8988T (cell line): ENCODE results near the gene ACSBG1.
"Not testable (repeated sequence)": the region's sequence is repeated elsewhere in the genome, so short reads cannot be mapped to it uniquely, and the experiment has no call there.

Experiments
- DNase-seq: peaks from one replicate; pipeline ENCODE4 v3.0.0; 2011

Gene ACSBG1

GRCh38 chr15:78249131-78249530 lies 14.8 kb upstream of the ACSBG1 start:
- DNase-seq = no peak

GRCh38 chr15:78247911-78248310 lies 13.5 kb upstream of the ACSBG1 start:
- no peak for DNase-seq

- DNase-seq = not testable (repeated sequence)
Measured at GRCh38 chr15:78245976-78246620, 11.7 kb upstream of the ACSBG1 start.

GRCh38 chr15:78245392-78245791 lies 11.0 kb upstream of the ACSBG1 start:
- DNase-seq = not testable (repeated sequence)

- no peak for DNase-seq
Measured at GRCh38 chr15:78244893-78245292, 10.5 kb upstream of the ACSBG1 start.

- DNase-seq = no peak
Measured at GRCh38 chr15:78244101-78244500, 9.7 kb upstream of the ACSBG1 start.

GRCh38 chr15:78243491-78243941 lies 9.2 kb upstream of the ACSBG1 start:
- no peak for DNase-seq

- DNase-seq = no peak
Measured at GRCh38 chr15:78243058-78243457, 8.7 kb upstream of the ACSBG1 start.

GRCh38 chr15:78242128-78242527 lies 7.8 kb upstream of the ACSBG1 start:
- no peak for DNase-seq

- DNase-seq = peak; percentile 80
Measured at GRCh38 chr15:78241017-78241416, 6.7 kb upstream of the ACSBG1 start.

GRCh38 chr15:78239811-78240210 lies 5.4 kb upstream of the ACSBG1 start:
- no peak for DNase-seq

- DNase-seq = no peak
Measured at GRCh38 chr15:78237146-78237545, 2.8 kb upstream of the ACSBG1 start.

GRCh38 chr15:78236491-78236890 lies 2.1 kb upstream of the ACSBG1 start:
- no peak for DNase-seq

- no peak for DNase-seq
Measured at GRCh38 chr15:78233496-78233895, 869 bp downstream of the ACSBG1 start.

GRCh38 chr15:78232951-78233350 lies 1.4 kb downstream of the ACSBG1 start:
- no peak for DNase-seq

- no peak for DNase-seq
Measured at GRCh38 chr15:78229431-78230406, 4.6 kb downstream of the ACSBG1 start.

GRCh38 chr15:78228356-78228996 lies 5.9 kb downstream of the ACSBG1 start:
- DNase-seq = no peak

- DNase-seq = no peak
Measured at GRCh38 chr15:78225783-78226541, 8.4 kb downstream of the ACSBG1 start.

GRCh38 chr15:78224023-78224411 lies 10.3 kb downstream of the ACSBG1 start:
- no peak for DNase-seq

GRCh38 chr15:78223396-78224022 lies 10.9 kb downstream of the ACSBG1 start:
- no peak for DNase-seq

- DNase-seq = no peak
Measured at GRCh38 chr15:78222745-78223395, 11.5 kb downstream of the ACSBG1 start.

GRCh38 chr15:78220713-78221112 lies 13.7 kb downstream of the ACSBG1 start:
- DNase-seq = no peak
